CD1c-positive myeloid dendritic cell (primary cell): ENCODE data around the gene GNG5.
A peak's percentile ranks its signal among the peaks of the same experiment; 100 is the strongest.
"Not testable (repeated sequence)": the region's sequence is repeated elsewhere in the genome, so short reads cannot be mapped to it uniquely, and the experiment has no call there.

Experiments
- DNase-seq: peaks from one replicate; pipeline ENCODE4 v3.0.0-alpha.2; 2016; ENCODE audit errors: extremely low spot score

The GNG5 gene

DNA sequence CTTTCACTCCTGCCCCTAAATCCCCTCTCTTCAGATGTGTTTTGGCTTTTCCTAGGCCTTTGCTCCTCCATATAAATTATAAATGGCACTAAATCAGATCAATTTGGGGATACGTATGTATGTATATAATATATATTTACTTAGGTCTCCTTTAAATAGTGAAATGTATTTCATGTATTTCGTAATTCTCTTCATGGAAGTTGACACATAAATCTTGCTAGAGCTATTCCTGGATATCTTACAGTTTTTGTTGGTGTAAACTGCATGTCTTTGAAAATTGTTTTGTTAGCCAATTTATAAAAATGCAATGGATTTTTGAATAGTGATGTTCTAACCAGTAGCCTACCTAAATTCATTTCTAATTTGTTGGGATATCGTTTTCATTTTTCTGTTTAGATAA is 18.3 kb downstream of the GNG5 start:
- DNase-seq = no peak

DNA sequence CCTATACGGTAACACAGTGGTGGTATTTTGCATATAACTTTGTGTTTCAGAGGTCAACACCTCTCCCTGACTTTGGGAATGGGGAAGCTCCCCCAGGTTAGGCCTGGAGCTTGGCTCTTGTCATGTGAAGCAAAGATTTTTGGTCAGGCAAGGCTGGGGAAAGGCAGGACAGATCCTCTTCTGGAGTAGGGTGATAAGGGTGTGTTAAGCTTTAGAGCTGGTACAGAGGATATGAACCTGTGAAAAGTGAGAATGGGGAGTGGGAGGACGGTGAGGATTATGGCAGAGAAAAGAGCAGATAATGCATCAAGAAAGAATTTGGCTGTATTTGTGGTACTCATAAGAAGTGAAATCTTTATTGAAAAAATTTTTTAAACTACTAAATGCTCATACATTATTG is 25.1 kb downstream of the GNG5 start:
- DNase-seq = no peak

DNA sequence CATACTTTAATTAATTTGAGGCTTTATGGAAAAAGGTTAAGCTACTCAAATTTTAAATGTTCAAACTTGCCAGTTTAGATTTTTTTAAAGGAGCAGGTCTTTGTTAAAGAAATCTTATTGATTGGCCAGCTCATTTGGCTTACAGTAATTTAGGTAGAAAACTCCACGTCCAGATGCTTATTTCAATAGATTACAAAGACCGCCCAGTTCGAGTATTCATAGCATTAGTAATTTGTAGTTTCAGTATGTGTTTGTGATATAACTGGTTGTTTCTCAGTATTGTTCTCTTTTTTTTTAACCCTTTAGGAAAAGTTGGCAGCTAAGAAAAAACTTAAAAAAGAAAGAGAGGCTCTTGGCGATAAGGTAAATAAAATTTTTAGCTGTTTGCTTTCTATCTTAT is 25.7 kb downstream of the GNG5 start:
- DNase-seq = no peak

DNA sequence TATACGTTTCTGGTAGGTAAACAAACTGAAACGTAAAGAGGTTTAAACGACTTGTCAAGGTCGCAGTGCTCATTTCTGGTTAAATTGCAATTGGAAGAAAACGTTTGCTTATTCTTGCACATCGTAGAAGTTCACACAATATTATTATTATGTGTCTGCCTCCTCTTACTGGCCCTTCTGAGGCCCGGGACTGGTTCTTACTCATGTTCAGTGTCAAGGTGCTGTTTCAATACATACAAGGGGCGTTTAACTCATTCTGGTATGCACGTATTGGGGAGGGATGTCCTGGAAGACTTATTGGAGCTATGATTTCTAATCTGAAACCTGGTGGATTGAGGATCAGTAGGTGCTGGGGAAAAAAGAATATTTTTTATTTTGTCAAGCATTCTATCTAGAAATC is 26.4 kb downstream of the GNG5 start:
- no peak for DNase-seq

DNA sequence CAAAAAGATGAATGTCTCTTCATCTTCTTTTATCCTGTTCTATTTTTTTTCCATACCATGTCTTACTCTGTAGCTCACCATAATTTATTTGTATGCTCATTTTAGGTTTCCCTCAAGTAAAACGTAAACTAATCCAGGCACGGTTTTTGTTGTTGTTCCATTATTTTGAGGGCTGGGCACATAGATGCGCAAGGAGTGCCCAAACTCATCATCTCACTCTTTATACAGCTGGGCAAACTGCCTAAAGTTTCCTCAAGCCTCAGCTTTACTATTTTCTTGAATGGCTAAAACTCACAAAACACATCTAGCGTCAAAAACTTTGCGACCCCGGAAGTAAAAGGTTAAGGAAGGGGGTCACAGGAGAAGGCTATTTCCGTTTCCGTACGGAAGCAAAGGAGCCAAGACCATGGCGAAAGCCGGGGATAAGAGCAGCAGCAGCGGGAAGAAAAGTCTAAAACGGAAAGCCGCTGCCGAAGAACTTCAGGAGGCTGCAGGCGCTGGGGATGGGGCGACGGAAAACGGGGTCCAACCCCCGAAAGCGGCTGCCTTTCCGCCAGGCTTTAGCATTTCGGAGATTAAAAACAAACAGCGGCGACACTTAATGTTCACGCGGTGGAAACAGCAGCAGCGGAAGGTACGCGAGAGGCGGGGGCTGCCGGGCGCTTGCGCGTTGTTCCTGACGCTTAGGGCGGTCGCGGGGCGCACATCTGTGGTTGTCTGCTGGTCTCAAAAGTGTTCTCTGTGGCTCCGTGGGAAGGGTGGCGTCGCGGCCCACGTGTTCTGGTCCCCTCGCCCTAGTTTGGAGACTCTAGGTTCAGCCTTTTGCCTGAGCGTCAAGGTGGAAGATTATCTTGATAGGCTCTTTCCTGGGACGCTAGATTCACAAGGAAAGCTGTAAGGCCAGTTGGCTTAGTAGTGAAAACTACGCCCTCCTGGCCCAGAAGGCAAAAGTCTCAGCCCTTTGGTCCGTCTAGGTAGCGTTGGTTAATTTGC is 27.2 kb downstream of the GNG5 start, which contains the start of gene RPF1:
Gene RPF1 (plus strand): TSS at position 391 of the 993 bp plus-strand sequence. CDS start 16 bp downstream, at position 407.
- peak; percentile 83 for DNase-seq

DNA sequence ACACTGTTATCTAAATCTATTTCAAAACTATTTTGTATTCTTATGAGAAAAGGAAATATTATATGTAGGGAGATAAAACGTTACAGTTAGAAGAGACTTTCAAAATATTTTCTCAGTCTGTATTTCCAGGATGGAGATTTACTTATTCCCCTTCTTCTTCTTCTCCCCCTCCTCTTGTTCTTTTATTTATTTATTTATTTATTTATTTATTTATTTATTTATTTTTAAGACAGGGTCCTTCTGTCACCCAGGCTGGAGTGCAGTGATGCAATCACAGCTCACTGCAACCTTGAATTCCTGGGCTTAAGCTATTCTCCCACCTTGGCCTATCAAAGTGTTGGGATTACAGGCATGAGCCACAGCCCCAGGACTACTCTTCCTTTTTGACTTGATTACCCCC is 30.2 kb downstream of the GNG5 start:
- no peak for DNase-seq

DNA sequence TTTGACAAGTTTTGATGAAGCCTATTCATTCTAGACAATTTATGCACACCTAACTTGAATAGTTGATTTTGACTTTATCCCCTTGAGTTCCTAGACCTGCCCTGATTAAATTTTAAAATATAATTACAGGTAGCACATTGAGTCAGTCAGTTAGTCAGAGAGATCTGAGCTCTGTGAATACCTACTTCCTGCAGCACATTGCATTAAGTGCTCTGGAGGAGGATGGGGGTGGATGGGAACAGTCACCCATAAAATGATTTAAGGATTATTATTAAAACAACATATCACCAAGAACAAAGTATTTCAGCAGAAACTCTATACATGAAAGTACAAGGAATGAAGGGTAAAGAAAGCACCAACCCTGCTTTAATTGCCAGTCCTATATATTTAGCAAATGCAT is 39.1 kb downstream of the GNG5 start:
- no peak for DNase-seq

DNA sequence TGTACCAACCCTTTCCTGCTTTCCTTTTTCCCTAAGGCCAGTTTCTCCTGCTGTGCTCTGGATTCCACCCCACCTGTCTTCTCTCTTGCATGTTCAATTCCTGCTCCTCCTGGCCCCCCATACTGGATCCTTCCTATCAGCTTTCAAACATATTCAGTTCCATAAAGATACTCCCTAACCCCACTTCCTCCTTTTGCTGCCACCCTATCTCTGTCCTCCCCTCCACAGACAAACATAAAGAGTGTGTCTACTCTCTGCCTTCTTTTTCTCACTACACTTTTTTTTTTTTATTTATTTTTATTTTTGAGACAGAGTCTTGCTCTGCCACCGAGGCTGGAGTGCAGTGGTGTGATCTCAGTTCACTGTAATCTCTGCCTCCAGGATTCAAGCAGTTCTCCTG is 44.3 kb downstream of the GNG5 start:
- DNase-seq = no peak

DNA sequence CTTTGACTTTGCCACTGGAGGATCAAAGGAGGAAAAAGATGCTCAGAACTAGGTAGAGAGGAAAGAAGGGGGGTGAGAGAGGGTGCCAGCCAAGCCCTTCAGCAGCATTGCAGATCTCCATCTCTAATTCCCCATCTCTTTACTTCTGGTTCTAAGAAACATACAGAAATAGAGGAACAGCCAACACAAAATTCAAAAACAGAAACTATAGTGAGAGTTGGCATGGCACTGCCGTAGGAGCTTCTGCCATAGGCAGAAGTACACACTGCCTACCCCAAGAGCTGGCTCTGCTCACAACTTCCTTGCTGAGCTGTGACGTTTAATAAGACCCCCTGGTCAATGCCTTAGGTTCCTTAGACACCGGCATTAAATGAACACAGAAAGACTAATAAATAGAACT is 53.9 kb downstream of the GNG5 start:
- peak; percentile 24 for DNase-seq

DNA sequence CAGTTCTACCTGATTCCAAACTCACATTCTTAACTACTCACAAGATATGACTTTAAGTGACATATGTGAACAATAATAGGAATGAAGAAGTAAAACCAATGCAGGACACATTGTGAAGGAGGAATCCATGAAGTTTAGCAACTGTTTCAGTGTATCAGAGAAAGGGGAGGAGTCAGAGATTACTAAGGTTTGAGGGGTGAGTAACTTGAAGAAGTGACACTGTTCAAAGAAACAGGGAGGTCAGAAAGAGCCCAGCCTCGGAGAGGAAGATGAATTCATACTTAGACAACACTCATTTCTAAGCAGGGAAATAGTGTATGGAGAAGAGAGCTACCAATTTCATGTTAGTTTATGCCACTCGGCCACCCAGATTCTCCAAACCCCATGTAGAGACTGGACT is 55.5 kb downstream of the GNG5 start:
- peak; percentile 77 for DNase-seq

DNA sequence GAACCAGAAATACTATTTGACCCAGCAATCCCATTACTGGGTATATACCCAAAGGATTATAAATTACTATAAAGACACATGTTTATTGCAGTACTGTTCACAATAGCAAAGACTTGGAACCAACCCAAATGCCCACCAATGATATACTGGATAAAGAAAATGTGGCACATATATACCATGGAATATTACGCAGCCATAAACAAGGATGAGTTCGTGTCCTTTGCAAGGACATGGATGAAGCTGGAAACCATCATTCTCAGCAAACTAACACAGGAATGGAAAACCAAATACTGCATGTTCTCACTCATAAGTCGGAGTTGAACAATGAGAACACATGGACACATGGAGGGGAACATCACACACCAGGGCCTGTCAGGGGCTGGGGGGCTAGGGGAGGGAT is 57.7 kb downstream of the GNG5 start:
- DNase-seq = not testable (repeated sequence)
